ENCODE results near the gene FDX1. TPM values are rescaled to one million over a fixed set of nuclear protein-coding genes. Genes with fewer than 3 reads are reported as not detected.

FDX1 gene
- total RNA-seq, 2 donors from 2014 or later = 12.8 to 21.2 TPM

- Histone ChIP-seq H3K4me1 (replicated peaks) (no peaks in the 10 kb centered on the region), H3K36me3 (no peaks in the 10 kb centered on the region), H3K4me3 (peak overlapping the region; percentile 79 to 89), H3K9me3 (no peaks in the 10 kb centered on the region), H3K27ac (peak overlapping the region; percentile 90 to 92), H3K27me3 (replicated peaks; ENCODE audit: insufficient read depth) (no peaks in the 10 kb centered on the region)
- no peak for TF ChIP-seq POLR2AphosphoS5 (IDR thresholded peaks at IDR 0.05)
- intact Hi-C loops (cut with DNase I) = loop anchor here (5.0 to 10.0 kb wide), 3 partner anchors 58 to 228 kb away; partner anchors contain the start of gene RDX
- under 1% methylated on average over 20 of the region's 51 CpGs for WGBS
- peak; percentile 34 for DNase-seq (ENCODE audit: low spot score)
These were observed 711 bp downstream of the FDX1 start for GRCh38 chr11:110430267-110431050.

- DNase-seq (ENCODE audit: low spot score) = no peak
- 19% methylated on average over 7 of the region's 7 CpGs for WGBS
- H3K27me3 ChIP-seq (replicated peaks; ENCODE audit: insufficient read depth) = no peaks in the 10 kb centered on the region
- intact Hi-C loops (cut with DNase I) = loop anchor here (5.0 to 10.0 kb wide), 3 partner anchors 59 to 229 kb away; partner anchors contain the start of gene RDX
- no peak for TF ChIP-seq CTCF (IDR thresholded peaks at IDR 0.05)
- TF ChIP-seq POLR2A (IDR thresholded peaks at IDR 0.05) = no peak
- H3K4me1 ChIP-seq (replicated peaks) = no peaks in the 10 kb centered on the region
- H3K36me3 ChIP-seq = no peaks in the 10 kb centered on the region
- H3K9me3 ChIP-seq = no peaks in the 10 kb centered on the region
- peak overlapping the region; percentile 79 to 89 for H3K4me3 ChIP-seq
- H3K27ac ChIP-seq = peak overlapping the region; percentile 90 to 92
These were observed 1.4 kb downstream of the FDX1 start for GRCh38 chr11:110431051-110431672.

GRCh38 chr11:110431674-110432073 lies 1.9 kb downstream of the FDX1 start:
- 37% methylated on average over 4 of the region's 4 CpGs for WGBS
- no peaks in the 10 kb centered on the region for H3K9me3 ChIP-seq
- DNase-seq (ENCODE audit: low spot score) = no peak
- H3K36me3 ChIP-seq = no peaks in the 10 kb centered on the region
- no peaks in the 10 kb centered on the region for H3K27me3 ChIP-seq (replicated peaks; ENCODE audit: insufficient read depth)
- H3K27ac ChIP-seq = peak overlapping the region in 1 of 2 donors; percentile 92
- TF ChIP-seq POLR2AphosphoS5 (IDR thresholded peaks at IDR 0.05) (no peak), POLR2A (IDR thresholded peaks at IDR 0.05) (no peak), CTCF (IDR thresholded peaks at IDR 0.05) (no peak)
- intact Hi-C loops (cut with DNase I) = loop anchor here (5.0 to 10.0 kb wide), 3 partner anchors 59 to 229 kb away; partner anchors contain the start of gene RDX
- H3K4me3 ChIP-seq = no peak overlapping the region
- H3K4me1 ChIP-seq (replicated peaks) = no peaks in the 10 kb centered on the region

- no peak for DNase-seq (ENCODE audit: low spot score)
- intact Hi-C loops (cut with DNase I) = loop anchor here (5.0 to 10.0 kb wide), 3 partner anchors 61 to 231 kb away; partner anchors contain the start of gene RDX
- no peaks in the 10 kb centered on the region for H3K4me1 ChIP-seq (replicated peaks)
These were observed 3.1 kb downstream of the FDX1 start for GRCh38 chr11:110432713-110433392.

More at GRCh38 chr11:110432713-110433392, 3.1 kb downstream of the FDX1 start:
- Histone ChIP-seq H3K36me3 (no peaks in the 10 kb centered on the region), H3K9me3 (no peaks in the 10 kb centered on the region), H3K27me3 (replicated peaks; ENCODE audit: insufficient read depth) (no peaks in the 10 kb centered on the region), H3K27ac (no peak overlapping the region), H3K4me3 (no peak overlapping the region)
- TF ChIP-seq POLR2A (IDR thresholded peaks at IDR 0.05) (no peak), CTCF (IDR thresholded peaks at IDR 0.05) (no peak), POLR2AphosphoS5 (IDR thresholded peaks at IDR 0.05) (no peak)
- 82% methylated on average over 7 of the region's 7 CpGs for WGBS
